ENCODE data around the gene KCTD13.

KCTD13 gene

GRCh38 chr16:29901607-29901945, 24.4 kb downstream of the KCTD13 start:
- WGBS (ENCODE audit: insufficient coverage), result 93% methylated on average over 19 of the region's 19 CpGs
- Histone ChIP-seq H3K27ac (ENCODE audit: insufficient read depth in 1 of 2, low read depth in 1 of 2, low read length in 2 of 2, poor library complexity in 1 of 2, severe bottlenecking in 2 of 2) (no peak overlapping the region), H3K4me1 (ENCODE audit: control extremely low read depth in 1 of 4, control insufficient read depth in 4 of 4, insufficient read depth in 4 of 4, low read length in 3 of 4) (peaks cover 0 to 22% (median 15%) of the 10 kb centered on the region in 4 experiments), H3K27me3 (replicated peaks in 2 of 5; ENCODE audit: control insufficient read depth in 4 of 5, insufficient read depth in 5 of 5, low read length in 4 of 5) (peaks cover 0 to 34% (median 11%) of the 10 kb centered on the region in 5 experiments), H3K4me3 (ENCODE audit: control insufficient read depth in 1 of 7, extremely low read depth in 1 of 7, insufficient read depth in 4 of 7, low read depth in 2 of 7, low read length in 6 of 7) (no peak overlapping the region), H3K36me3 (ENCODE audit: control insufficient read depth in 4 of 4, insufficient read depth in 4 of 4, low read length in 3 of 4) (no peaks in the 10 kb centered on the region), H3K9me3 (ENCODE audit: control extremely low read depth in 1 of 5, control insufficient read depth in 4 of 5, insufficient read depth in 2 of 5, low read depth in 1 of 5, low read length in 4 of 5) (no peaks in the 10 kb centered on the region)
- no peak for DNase-seq
- CTCF ChIA-PET, result interaction anchor here (0.9 to 1.6 kb wide), 4 partner anchors 14 to 60 kb away, joined by 3 to 5 read pairs (median 4); no protein-coding TSS in a partner anchor
- POLR2A ChIA-PET, result interaction anchor here (0.9 kb wide), 1 partner anchor 60 kb away, joined by 3 read pairs; the partner anchor contains the start of gene TMEM219

GRCh38 chr16:29900888-29901606, 25.0 kb downstream of the KCTD13 start:
- Histone ChIP-seq H3K27ac (ENCODE audit: insufficient read depth in 1 of 2, low read depth in 1 of 2, low read length in 2 of 2, poor library complexity in 1 of 2, severe bottlenecking in 2 of 2) (no peak overlapping the region), H3K4me1 (ENCODE audit: control extremely low read depth in 1 of 4, control insufficient read depth in 4 of 4, insufficient read depth in 4 of 4, low read length in 3 of 4) (peaks cover 0 to 22% (median 15%) of the 10 kb centered on the region in 4 experiments), H3K27me3 (replicated peaks in 2 of 5; ENCODE audit: control insufficient read depth in 4 of 5, insufficient read depth in 5 of 5, low read length in 4 of 5) (peaks cover 0 to 35% (median 11%) of the 10 kb centered on the region in 5 experiments), H3K4me3 (ENCODE audit: control insufficient read depth in 1 of 7, extremely low read depth in 1 of 7, insufficient read depth in 4 of 7, low read depth in 2 of 7, low read length in 6 of 7) (peak overlapping the region in 5 of 7 experiments; percentile 43 to 73 (median 67)), H3K36me3 (ENCODE audit: control insufficient read depth in 4 of 4, insufficient read depth in 4 of 4, low read length in 3 of 4) (no peaks in the 10 kb centered on the region), H3K9me3 (ENCODE audit: control extremely low read depth in 1 of 5, control insufficient read depth in 4 of 5, insufficient read depth in 2 of 5, low read depth in 1 of 5, low read length in 4 of 5) (no peaks in the 10 kb centered on the region)
- CTCF ChIA-PET, result interaction anchor here (0.9 to 2.0 kb wide), 5 partner anchors 14 to 131 kb away, joined by 3 to 7 read pairs (median 5); partner anchors contain the start of gene TLCD3B
- POLR2A ChIA-PET, result interaction anchor here (0.5 to 0.9 kb wide), 2 partner anchors 61 to 77 kb away, joined by 3 to 4 read pairs; partner anchors contain the start of gene TMEM219
- DNase-seq, result no peak
- WGBS (ENCODE audit: insufficient coverage), result 72% methylated on average over 28 of the region's 31 CpGs

GRCh38 chr16:29900102-29900887, 25.7 kb downstream of the KCTD13 start, which contains the start of gene ASPHD1:
Gene ASPHD1 (plus strand): TSS chr16:29900488. CDS start chr16:29900972, 484 bp downstream.
- WGBS (ENCODE audit: insufficient coverage), result under 1% methylated on average over 43 of the region's 67 CpGs
- no peak within 1 kb of the TSS for H3K27ac ChIP-seq (ENCODE audit: insufficient read depth in 1 of 2, low read depth in 1 of 2, low read length in 2 of 2, poor library complexity in 1 of 2, severe bottlenecking in 2 of 2)

GRCh38 chr16:29899516-29900101, 26.4 kb downstream of the KCTD13 start, which contains the start of gene SEZ6L2:
Gene SEZ6L2 (minus strand): TSS chr16:29899550. CDS start chr16:29899019, 531 bp downstream.
- DNase-seq, result peak; percentile 68 to 72 (median 71)
- CTCF ChIA-PET, result interaction anchor here (0.6 to 2.0 kb wide), 6 partner anchors 11 to 132 kb away, joined by 3 to 7 read pairs (median 4); partner anchors contain the start of gene TLCD3B
- 0% methylated on average over 22 of the region's 29 CpGs for WGBS (ENCODE audit: insufficient coverage)
- Histone ChIP-seq H3K36me3 (ENCODE audit: control insufficient read depth in 4 of 4, insufficient read depth in 4 of 4, low read length in 3 of 4) (no peaks in the 10 kb centered on the region), H3K27ac (ENCODE audit: insufficient read depth in 1 of 2, low read depth in 1 of 2, low read length in 2 of 2, poor library complexity in 1 of 2, severe bottlenecking in 2 of 2) (no peak within 1 kb of the TSS), H3K27me3 (replicated peaks in 2 of 5; ENCODE audit: control insufficient read depth in 4 of 5, insufficient read depth in 5 of 5, low read length in 4 of 5) (peaks cover 0 to 35% (median 11%) of the 10 kb centered on the region in 5 experiments), H3K9me3 (ENCODE audit: control extremely low read depth in 1 of 5, control insufficient read depth in 4 of 5, insufficient read depth in 2 of 5, low read depth in 1 of 5, low read length in 4 of 5) (no peaks in the 10 kb centered on the region), H3K4me1 (ENCODE audit: control extremely low read depth in 1 of 4, control insufficient read depth in 4 of 4, insufficient read depth in 4 of 4, low read length in 3 of 4) (peaks cover 0 to 22% (median 15%) of the 10 kb centered on the region in 4 experiments), H3K4me3 (ENCODE audit: control insufficient read depth in 1 of 7, extremely low read depth in 1 of 7, insufficient read depth in 4 of 7, low read depth in 2 of 7, low read length in 6 of 7) (peak within 1 kb of the TSS; percentile 35 to 73 (median 64))
- POLR2A ChIA-PET, result interaction anchor here (0.5 kb wide), 1 partner anchor 32 kb away, joined by 3 read pairs; no protein-coding TSS in a partner anchor

More at GRCh38 chr16:29900102-29900887, 25.7 kb downstream of the KCTD13 start, which contains the start of gene ASPHD1:
- no peaks in the 10 kb centered on the region for H3K9me3 ChIP-seq (ENCODE audit: control extremely low read depth in 1 of 5, control insufficient read depth in 4 of 5, insufficient read depth in 2 of 5, low read depth in 1 of 5, low read length in 4 of 5)
- ChIA-PET POLR2A (interaction anchor here (0.5 kb wide), 1 partner anchor 76 kb away, joined by 4 read pairs; no protein-coding TSS in a partner anchor), CTCF (interaction anchor here (0.6 to 2.0 kb wide), 7 partner anchors 11 to 131 kb away, joined by 3 to 7 read pairs (median 4); partner anchors contain the start of gene TLCD3B)
- DNase-seq, result peak; percentile 24 to 50 (median 28)
- H3K27me3 ChIP-seq (replicated peaks in 2 of 5; ENCODE audit: control insufficient read depth in 4 of 5, insufficient read depth in 5 of 5, low read length in 4 of 5), result peaks cover 0 to 35% (median 11%) of the 10 kb centered on the region in 5 experiments
- no peaks in the 10 kb centered on the region for H3K36me3 ChIP-seq (ENCODE audit: control insufficient read depth in 4 of 4, insufficient read depth in 4 of 4, low read length in 3 of 4)
- peak within 1 kb of the TSS; percentile 35 to 73 (median 64) for H3K4me3 ChIP-seq (ENCODE audit: control insufficient read depth in 1 of 7, extremely low read depth in 1 of 7, insufficient read depth in 4 of 7, low read depth in 2 of 7, low read length in 6 of 7)
- peaks cover 0 to 22% (median 15%) of the 10 kb centered on the region in 4 experiments for H3K4me1 ChIP-seq (ENCODE audit: control extremely low read depth in 1 of 4, control insufficient read depth in 4 of 4, insufficient read depth in 4 of 4, low read length in 3 of 4)

GRCh38 chr16:29898804-29899515, 27.1 kb downstream of the KCTD13 start:
- POLR2A ChIA-PET, result interaction anchor here (0.5 kb wide), 1 partner anchor 32 kb away, joined by 3 read pairs; no protein-coding TSS in a partner anchor
- CTCF ChIA-PET, result interaction anchor here (1.2 to 2.0 kb wide), 4 partner anchors 12 to 198 kb away, joined by 3 to 7 read pairs (median 4); partner anchors contain the start of gene TLCD3B

More at GRCh38 chr16:29898804-29899515, 27.1 kb downstream of the KCTD13 start:
- 4% methylated on average over 9 of the region's 25 CpGs for whole genome bisulfite sequencing (ENCODE audit: insufficient coverage)
- Histone ChIP-seq H3K4me3 (ENCODE audit: control insufficient read depth in 1 of 7, extremely low read depth in 1 of 7, insufficient read depth in 4 of 7, low read depth in 2 of 7, low read length in 6 of 7) (peak overlapping the region in 3 of 7 experiments; percentile 67 to 73 (median 71)), H3K27ac (ENCODE audit: insufficient read depth in 1 of 2, low read depth in 1 of 2, low read length in 2 of 2, poor library complexity in 1 of 2, severe bottlenecking in 2 of 2) (no peak overlapping the region), H3K36me3 (ENCODE audit: control insufficient read depth in 4 of 4, insufficient read depth in 4 of 4, low read length in 3 of 4) (no peaks in the 10 kb centered on the region), H3K27me3 (replicated peaks in 2 of 5; ENCODE audit: control insufficient read depth in 4 of 5, insufficient read depth in 5 of 5, low read length in 4 of 5) (peaks cover 0 to 35% (median 11%) of the 10 kb centered on the region in 5 experiments), H3K9me3 (ENCODE audit: control extremely low read depth in 1 of 5, control insufficient read depth in 4 of 5, insufficient read depth in 2 of 5, low read depth in 1 of 5, low read length in 4 of 5) (no peaks in the 10 kb centered on the region), H3K4me1 (ENCODE audit: control extremely low read depth in 1 of 4, control insufficient read depth in 4 of 4, insufficient read depth in 4 of 4, low read length in 3 of 4) (peaks cover 0 to 22% (median 15%) of the 10 kb centered on the region in 4 experiments)
- DNase-seq, result no peak

All from common myeloid progenitor, CD34-positive (primary cell).